ENCODE results near the gene NWD2. TPM values are rescaled to one million over a fixed set of nuclear protein-coding genes. Genes with fewer than 3 reads are reported as not detected.
"Not testable (repeated sequence)": the region's sequence is repeated elsewhere in the genome, so short reads cannot be mapped to it uniquely, and the experiment has no call there.

Gene NWD2
- total RNA-seq, 1 donor, result not detected

DNA sequence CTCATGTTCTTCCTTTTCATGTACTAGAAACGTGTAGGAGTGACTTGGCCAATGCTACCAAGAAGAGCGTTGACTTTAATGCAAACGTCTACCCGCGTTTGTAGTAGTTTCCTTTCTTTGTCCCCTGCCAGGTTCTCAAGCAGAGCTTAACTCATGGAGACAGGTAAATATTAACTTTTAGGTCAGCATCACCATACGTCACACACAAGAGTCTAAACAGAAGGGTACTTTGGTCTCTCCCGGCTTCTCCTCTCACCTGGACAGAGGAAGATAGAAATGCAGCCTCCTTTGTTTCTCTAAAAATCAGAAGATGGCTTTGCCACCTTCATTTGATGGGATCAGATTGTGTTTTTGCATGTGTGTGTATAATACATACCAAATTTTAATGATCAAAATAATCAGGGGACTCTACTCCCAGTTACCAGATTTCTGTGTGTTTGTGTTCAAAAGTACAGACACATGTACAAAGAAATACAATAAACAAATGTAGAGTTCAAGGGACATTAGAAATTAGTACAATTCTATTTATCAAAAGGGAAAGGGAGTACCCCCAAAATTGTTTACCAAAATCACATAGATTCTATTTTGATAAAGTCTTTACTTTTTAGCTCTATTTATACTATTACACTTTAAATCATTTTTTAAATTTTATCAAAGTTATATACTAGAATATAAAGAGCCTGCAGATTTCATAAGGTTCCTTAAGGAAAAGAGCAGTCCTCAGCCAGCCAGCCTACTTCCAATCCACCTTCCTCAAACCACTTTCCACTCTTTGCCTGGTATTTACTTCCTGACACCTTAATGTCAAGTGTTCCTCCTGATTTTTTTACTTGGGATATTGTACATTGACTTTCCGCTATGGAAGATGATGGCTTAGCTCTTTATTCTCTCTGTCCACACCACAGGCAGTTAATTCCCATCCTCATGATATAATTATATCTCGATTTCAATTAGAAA, 246.1 kb downstream of the NWD2 start:
- Histone ChIP-seq H2AFZ (ENCODE audit: low read length) (no peak overlapping the region), H3K79me2 (ENCODE audit: insufficient read depth, low read length) (no peaks in the 10 kb centered on the region), H3K4me3 (ENCODE audit: insufficient read depth, low read length) (no peak overlapping the region), H3K27me3 (ENCODE audit: insufficient read depth, low read length) (no peaks in the 10 kb centered on the region), H3K27ac (ENCODE audit: low read depth, low read length) (no peak overlapping the region), H3K4me2 (ENCODE audit: insufficient read depth, low read length) (no peak overlapping the region), H3K4me1 (ENCODE audit: insufficient read depth, low read length) (no peaks in the 10 kb centered on the region), H3K9me3 (ENCODE audit: low read depth, low read length) (no peaks in the 10 kb centered on the region), H3K36me3 (ENCODE audit: insufficient read depth, low read length) (no peaks in the 10 kb centered on the region), H4K20me1 (ENCODE audit: insufficient read depth, low read length) (no peaks in the 10 kb centered on the region)
- TF ChIP-seq, protein P1, sequence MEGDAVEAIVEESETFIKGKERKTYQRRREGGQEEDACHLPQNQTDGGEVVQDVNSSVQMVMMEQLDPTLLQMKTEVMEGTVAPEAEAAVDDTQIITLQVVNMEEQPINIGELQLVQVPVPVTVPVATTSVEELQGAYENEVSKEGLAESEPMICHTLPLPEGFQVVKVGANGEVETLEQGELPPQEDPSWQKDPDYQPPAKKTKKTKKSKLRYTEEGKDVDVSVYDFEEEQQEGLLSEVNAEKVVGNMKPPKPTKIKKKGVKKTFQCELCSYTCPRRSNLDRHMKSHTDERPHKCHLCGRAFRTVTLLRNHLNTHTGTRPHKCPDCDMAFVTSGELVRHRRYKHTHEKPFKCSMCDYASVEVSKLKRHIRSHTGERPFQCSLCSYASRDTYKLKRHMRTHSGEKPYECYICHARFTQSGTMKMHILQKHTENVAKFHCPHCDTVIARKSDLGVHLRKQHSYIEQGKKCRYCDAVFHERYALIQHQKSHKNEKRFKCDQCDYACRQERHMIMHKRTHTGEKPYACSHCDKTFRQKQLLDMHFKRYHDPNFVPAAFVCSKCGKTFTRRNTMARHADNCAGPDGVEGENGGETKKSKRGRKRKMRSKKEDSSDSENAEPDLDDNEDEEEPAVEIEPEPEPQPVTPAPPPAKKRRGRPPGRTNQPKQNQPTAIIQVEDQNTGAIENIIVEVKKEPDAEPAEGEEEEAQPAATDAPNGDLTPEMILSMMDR (IDR thresholded peaks at IDR 0.05; ENCODE audit: extremely low read depth, low read depth, low read length), result no peak
- DNase-seq (ENCODE audit: insufficient read length, low spot score, missing footprints), result no peak

DNA sequence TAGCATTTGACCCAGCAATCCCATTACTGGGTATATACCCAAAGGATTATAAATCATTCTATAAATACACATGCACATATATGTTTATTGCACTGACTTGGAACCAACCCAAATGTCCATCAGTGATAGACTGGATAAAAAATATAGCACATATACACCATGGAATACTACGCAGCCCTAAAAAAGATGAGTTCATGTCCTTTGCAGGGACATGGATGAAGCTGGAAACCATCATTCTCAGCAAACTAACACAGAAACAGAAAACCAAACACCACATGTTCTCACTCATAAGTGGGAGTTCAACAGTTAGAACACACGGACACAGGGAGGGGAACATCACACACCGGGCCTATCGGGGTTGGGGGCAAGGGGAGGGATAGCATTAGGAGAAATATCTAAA, 250.8 kb downstream of the NWD2 start:
- not testable (repeated sequence) for H3K79me2 ChIP-seq (ENCODE audit: insufficient read depth, low read length); H3K27me3 ChIP-seq (ENCODE audit: insufficient read depth, low read length); H4K20me1 ChIP-seq (ENCODE audit: insufficient read depth, low read length); H3K4me3 ChIP-seq (ENCODE audit: insufficient read depth, low read length); H3K4me1 ChIP-seq (ENCODE audit: insufficient read depth, low read length); DNase-seq (ENCODE audit: insufficient read length, low spot score, missing footprints); H3K36me3 ChIP-seq (ENCODE audit: insufficient read depth, low read length); H3K27ac ChIP-seq (ENCODE audit: low read depth, low read length); H2AFZ ChIP-seq (ENCODE audit: low read length); H3K4me2 ChIP-seq (ENCODE audit: insufficient read depth, low read length); H3K9me3 ChIP-seq (ENCODE audit: low read depth, low read length)

Small RNAs within 50 kb of the gene (small RNA-seq; reads per million reads assigned to genes)
- not detected for gene MIR4801

Data from osteoblast (primary cell).